ENCODE results near the gene TMEM156. TPM values are rescaled to one million over a fixed set of nuclear protein-coding genes. Genes with fewer than 3 reads are reported as not detected.
A peak's percentile ranks its signal among the peaks of the same experiment; 100 is the strongest.

The TMEM156 gene
- total and polyA plus RNA-seq, 2 of the 4 experiments (the other 2 are of a cell fraction): 0.53 to 0.54 TPM

DNA sequence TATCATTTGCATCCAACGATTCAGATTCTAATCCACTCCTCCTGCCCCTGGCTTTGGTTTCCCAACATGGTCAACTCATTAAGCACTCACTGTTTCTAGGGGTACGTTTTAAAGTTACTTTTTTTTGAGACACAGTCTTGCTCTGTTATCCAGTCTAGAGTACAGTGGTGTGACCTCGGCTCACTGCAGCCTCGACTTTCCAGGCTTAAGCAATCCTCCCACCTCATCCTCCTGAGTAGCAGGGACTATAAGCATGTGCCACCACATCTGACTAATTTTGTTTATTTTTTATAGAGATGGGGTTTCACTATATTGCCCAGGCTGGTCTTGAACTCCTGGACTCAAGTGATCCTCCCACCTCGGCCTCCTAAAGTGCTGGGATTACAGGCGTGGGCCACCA is 48.9 kb downstream of the TMEM156 start:
- H2BK120ac ChIP-seq (ENCODE audit: low read depth, low read length): peak overlapping the region; percentile 91
- DNase-seq (no peak), ATAC-seq (ENCODE audit: low read depth) (no peak)
- no peak overlapping the region for H2AFZ ChIP-seq (replicated peaks; ENCODE audit: low read length, poor library complexity)
- no peaks in the 10 kb centered on the region for H3K9me3 ChIP-seq (ENCODE audit: control insufficient read depth, insufficient read depth, low read length)
- 0 out of 2 replicates have a peak overlapping the region, but pooled peaks have one; percentile 22 for H3K56ac ChIP-seq (ENCODE audit: extremely low read depth, insufficient read depth, low read length)
- H3K4me1 ChIP-seq (ENCODE audit: control insufficient read depth, insufficient read depth, low read length): peaks cover 30% of the 10 kb centered on the region
- dilution Hi-C loops (cut with HindIII; ENCODE audit: low sequenced_read_pairs, unreplicated experiment) (no loop called here), intact Hi-C loops (cut with micrococcal nuclease) (no loop called here), in situ Hi-C loops (cut with MboI; ENCODE audit: low sequenced_read_pairs) (no loop called here)
- peak overlapping the region; percentile 70 to 72 for H4K8ac ChIP-seq (ENCODE audit: low read depth in 2 of 2, low read length in 2 of 2)
- POLR2A ChIA-PET (ENCODE audit: unreplicated experiment): no interaction called here
- H3K4me2 ChIP-seq (ENCODE audit: low read depth, low read length): no peak overlapping the region
- no peaks in the 10 kb centered on the region for H3K36me3 ChIP-seq (ENCODE audit: control insufficient read depth, insufficient read depth, low read length)
- CTCF ChIA-PET: no interaction called here
- H3K23ac ChIP-seq (ENCODE audit: low read depth, low read length): peak overlapping the region; percentile 23; the same call in 1 of the 2 replicates
- H3K18ac ChIP-seq (ENCODE audit: low read depth, low read length): peak overlapping the region; percentile 87
- H3K4me3 ChIP-seq (ENCODE audit: insufficient read depth, low read depth, low read length): no peak overlapping the region
- H2BK15ac ChIP-seq (ENCODE audit: low read depth, low read length): peak overlapping the region; percentile 77
- H2AK5ac ChIP-seq (ENCODE audit: low read depth, low read length): peak overlapping the region; percentile 71
- WGBS, 2 experiments (ENCODE audit: extremely low coverage in 2 of 2, insufficient read length in 1 of 2): 100% methylated on average over 2 of the region's 6 CpGs; no CpG with 5 or more reads in 1 of the 2 experiments
- H2AK9ac ChIP-seq (replicated peaks; ENCODE audit: low read depth, low read length, poor library complexity): no peak overlapping the region
- H2BK5ac ChIP-seq (ENCODE audit: low read depth, low read length, poor library complexity, severe bottlenecking): peak overlapping the region; percentile 100
- H3K9me1 ChIP-seq (ENCODE audit: insufficient read depth, low read length): peaks cover 20% of the 10 kb centered on the region; the same call in 1 of the 2 replicates
- BruUV-seq (replicated peaks): no TSS peak
- no peaks in the 10 kb centered on the region for H3K27me3 ChIP-seq (ENCODE audit: control insufficient read depth, insufficient read depth, low read length)
- peak overlapping the region; percentile 91 for H4K91ac ChIP-seq (ENCODE audit: insufficient read depth, low read depth, low read length)
- peak overlapping the region; percentile 90 for H3K14ac ChIP-seq (replicated peaks; ENCODE audit: low read depth, low read length)
- peaks cover 3 to 17% of the 10 kb centered on the region in 2 experiments; a peak in 3 of 4 replicates for H3K79me1 ChIP-seq (ENCODE audit: low read depth in 1 of 2, low read length in 2 of 2)
- H4K20me1 ChIP-seq (ENCODE audit: insufficient read depth, low read length): no peaks in the 10 kb centered on the region
- peak overlapping the region; percentile 13 for H4K5ac ChIP-seq (ENCODE audit: low read depth, low read length)
- peak overlapping the region; percentile 93 for H2BK20ac ChIP-seq (ENCODE audit: low read depth, low read length)
- peak overlapping the region; percentile 34 for H3K27ac ChIP-seq (ENCODE audit: insufficient read depth, low read length)
- H3K4ac ChIP-seq (ENCODE audit: low read depth, low read length): peak overlapping the region; percentile 84
- TF ChIP-seq CEBPB (IDR thresholded peaks at IDR 0.05; ENCODE audit: low read depth, low read length) (no peak), FOS (IDR thresholded peaks at IDR 0.05; ENCODE audit: low read depth, low read length) (no peak), MXI1 (IDR thresholded peaks at IDR 0.05; ENCODE audit: borderline replicate concordance, low read depth, low read length) (no peak), CHD1 (IDR thresholded peaks at IDR 0.05; ENCODE audit: low read depth, low read length) (no peak), MAZ (IDR thresholded peaks at IDR 0.05; ENCODE audit: borderline replicate concordance, low read depth, low read length) (no peak), RFX5 (IDR thresholded peaks at IDR 0.05; ENCODE audit: low read depth, low read length) (no peak), RCOR1 (IDR thresholded peaks at IDR 0.05; ENCODE audit: insufficient replicate concordance, low read length) (no peak), NFE2L2 (IDR thresholded peaks at IDR 0.05; ENCODE audit: low read depth, low read length) (no peak), BHLHE40 (IDR thresholded peaks at IDR 0.05; ENCODE audit: low read depth, low read length) (no peak), RAD21 (IDR thresholded peaks at IDR 0.05; ENCODE audit: low read length) (no peak), MAFK (IDR thresholded peaks at IDR 0.05; ENCODE audit: low read depth, low read length) (no peak), SMC3 (IDR thresholded peaks at IDR 0.05; ENCODE audit: low read depth, low read length) (no peak), POLR2A (IDR thresholded peaks at IDR 0.05; ENCODE audit: low read depth, low read length) (no peak)
- TF ChIP-seq, protein P1, sequence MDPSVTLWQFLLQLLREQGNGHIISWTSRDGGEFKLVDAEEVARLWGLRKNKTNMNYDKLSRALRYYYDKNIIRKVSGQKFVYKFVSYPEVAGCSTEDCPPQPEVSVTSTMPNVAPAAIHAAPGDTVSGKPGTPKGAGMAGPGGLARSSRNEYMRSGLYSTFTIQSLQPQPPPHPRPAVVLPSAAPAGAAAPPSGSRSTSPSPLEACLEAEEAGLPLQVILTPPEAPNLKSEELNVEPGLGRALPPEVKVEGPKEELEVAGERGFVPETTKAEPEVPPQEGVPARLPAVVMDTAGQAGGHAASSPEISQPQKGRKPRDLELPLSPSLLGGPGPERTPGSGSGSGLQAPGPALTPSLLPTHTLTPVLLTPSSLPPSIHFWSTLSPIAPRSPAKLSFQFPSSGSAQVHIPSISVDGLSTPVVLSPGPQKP (IDR thresholded peaks at IDR 0.05; ENCODE audit: borderline replicate concordance, low read depth, low read length): no peak
- TF ChIP-seq, protein P2, sequence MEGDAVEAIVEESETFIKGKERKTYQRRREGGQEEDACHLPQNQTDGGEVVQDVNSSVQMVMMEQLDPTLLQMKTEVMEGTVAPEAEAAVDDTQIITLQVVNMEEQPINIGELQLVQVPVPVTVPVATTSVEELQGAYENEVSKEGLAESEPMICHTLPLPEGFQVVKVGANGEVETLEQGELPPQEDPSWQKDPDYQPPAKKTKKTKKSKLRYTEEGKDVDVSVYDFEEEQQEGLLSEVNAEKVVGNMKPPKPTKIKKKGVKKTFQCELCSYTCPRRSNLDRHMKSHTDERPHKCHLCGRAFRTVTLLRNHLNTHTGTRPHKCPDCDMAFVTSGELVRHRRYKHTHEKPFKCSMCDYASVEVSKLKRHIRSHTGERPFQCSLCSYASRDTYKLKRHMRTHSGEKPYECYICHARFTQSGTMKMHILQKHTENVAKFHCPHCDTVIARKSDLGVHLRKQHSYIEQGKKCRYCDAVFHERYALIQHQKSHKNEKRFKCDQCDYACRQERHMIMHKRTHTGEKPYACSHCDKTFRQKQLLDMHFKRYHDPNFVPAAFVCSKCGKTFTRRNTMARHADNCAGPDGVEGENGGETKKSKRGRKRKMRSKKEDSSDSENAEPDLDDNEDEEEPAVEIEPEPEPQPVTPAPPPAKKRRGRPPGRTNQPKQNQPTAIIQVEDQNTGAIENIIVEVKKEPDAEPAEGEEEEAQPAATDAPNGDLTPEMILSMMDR (conservative IDR thresholded peaks at IDR 0.05; ENCODE audit: low read depth, low read length): no peak
- H3K9ac ChIP-seq (ENCODE audit: low read depth, low read length): no peak overlapping the region

Measured in IMR-90 (cell line).